Kidney epithelial cell (primary cell): ENCODE results near the gene SPAG9. TPM values are rescaled to one million over a fixed set of nuclear protein-coding genes. Genes with fewer than 3 reads are reported as not detected.

Experiments
- DNase-seq: peaks from one replicate; pipeline ENCODE4 v3.0.0-alpha.2; 2010; ENCODE audit warnings: low read depth
- H3K27me3 ChIP-seq: 2 replicates; pipeline ENCODE4 v1.6.0; 2011; ENCODE audit warnings: low read length; ENCODE audit not compliant: control insufficient read depth, insufficient read depth
- H3K36me3 ChIP-seq: 2 replicates; pipeline ENCODE4 v1.5.1; 2011; ENCODE audit warnings: low read length; ENCODE audit not compliant: control insufficient read depth, insufficient read depth
- H3K4me3 ChIP-seq: 2 replicates; pipeline ENCODE4 v1.5.1; 2011; ENCODE audit warnings: low read depth, mild to moderate bottlenecking, control low read depth, low read length
- CTCF ChIP-seq: IDR thresholded peaks from 2 replicates; pipeline ENCODE4 v1.5.1; 2011; ENCODE audit warnings: mild to moderate bottlenecking, moderate library complexity, low read length, control low read depth, inconsistent platforms; ENCODE audit not compliant: insufficient read depth, poor library complexity, severe bottlenecking
- total RNA-seq: library from RNA; depleted of rRNA; stranded (reverse); fragments of >200 nt; gene quantifications from 2 replicates; pipeline ENCODE4 v1.2.3, GENCODE V29; 2015

SPAG9 gene
- total RNA-seq, 1 donor from 2014 or later, result 85.5 TPM

DNA sequence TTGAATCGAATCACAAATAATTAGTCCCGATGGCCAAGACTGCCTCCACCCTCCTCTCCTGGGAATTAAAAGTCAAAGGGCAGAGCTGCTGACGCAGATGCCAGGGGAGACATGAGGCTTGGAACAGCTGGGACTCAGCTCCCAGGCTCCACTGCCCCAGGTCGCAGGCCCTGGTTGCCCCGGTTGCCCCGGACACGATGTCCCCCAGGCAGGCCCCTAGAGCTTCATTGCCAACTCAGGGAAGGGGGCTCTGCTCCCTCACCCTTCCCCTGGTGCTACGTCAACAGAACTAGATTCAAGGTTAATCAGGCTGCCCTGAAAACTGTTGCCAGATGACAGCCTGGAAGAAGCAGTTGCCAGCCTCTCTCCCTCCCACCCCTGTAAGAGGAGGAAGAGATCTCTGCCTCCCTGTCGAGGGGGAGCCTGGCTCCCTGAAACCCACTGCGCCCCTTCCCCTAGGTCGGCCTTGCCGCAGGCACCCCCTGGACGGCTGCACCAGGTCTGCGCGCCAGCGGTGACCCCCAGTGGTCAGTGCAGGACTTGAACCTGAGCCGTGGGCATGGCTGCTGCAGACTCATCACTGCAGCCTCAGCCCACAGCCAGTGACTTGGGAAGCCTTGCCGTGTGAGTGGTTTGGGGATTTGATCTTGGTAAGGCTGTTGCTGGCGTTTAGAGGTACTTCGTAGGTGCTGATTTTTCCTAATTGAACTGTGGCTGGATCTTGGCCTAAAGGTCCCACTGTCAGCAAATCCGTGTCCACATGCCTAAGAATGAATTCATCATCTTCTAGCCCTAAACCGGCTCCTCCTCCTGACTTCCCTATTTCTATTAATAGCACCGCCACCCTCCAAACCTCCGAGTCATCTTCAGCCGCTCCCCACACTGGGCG, 170.4 kb downstream of the SPAG9 start:
- Histone ChIP-seq H3K4me3 (no peak overlapping the region), H3K36me3 (no peaks in the 10 kb centered on the region), H3K27me3 (no peaks in the 10 kb centered on the region)
- peak; percentile 83 for TF ChIP-seq CTCF
- DNase-seq, result no peak

GRCh38 chr17:50949128-50949988, 171.3 kb downstream of the SPAG9 start:
- TF ChIP-seq CTCF, result no peak
- H3K27me3 ChIP-seq, result no peaks in the 10 kb centered on the region
- H3K4me3 ChIP-seq, result no peak overlapping the region
- H3K36me3 ChIP-seq, result no peaks in the 10 kb centered on the region
- no peak for DNase-seq

DNA sequence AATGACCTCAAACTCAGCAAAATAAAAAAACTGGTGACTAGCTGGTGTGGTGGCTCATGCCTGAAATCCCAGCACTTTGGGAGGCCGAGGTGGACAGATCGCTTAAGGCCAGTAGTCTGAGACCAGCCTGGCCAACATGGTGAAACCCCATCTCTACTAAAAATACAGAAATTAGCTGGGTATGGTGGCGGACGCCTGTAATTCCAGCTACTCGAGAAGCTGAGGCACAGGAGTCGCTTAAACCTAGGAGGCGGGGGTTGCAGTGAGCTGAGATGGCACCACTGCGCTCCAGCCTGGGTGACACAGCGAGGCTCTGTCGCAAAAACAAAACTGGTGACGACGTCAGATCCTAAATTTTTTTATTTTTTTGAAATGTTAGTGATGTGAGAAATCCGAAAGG, 172.0 kb downstream of the SPAG9 start:
- no peak overlapping the region for H3K4me3 ChIP-seq
- H3K36me3 ChIP-seq, result no peaks in the 10 kb centered on the region
- TF ChIP-seq CTCF, result no peak
- DNase-seq, result no peak
- no peaks in the 10 kb centered on the region for H3K27me3 ChIP-seq

- Histone ChIP-seq H3K36me3 (no peaks in the 10 kb centered on the region), H3K4me3 (no peak overlapping the region), H3K27me3 (no peaks in the 10 kb centered on the region)
- TF ChIP-seq CTCF, result no peak
- DNase-seq, result no peak
Observed at GRCh38 chr17:50947782-50948543, 172.7 kb downstream of the SPAG9 start.

- Histone ChIP-seq H3K4me3 (no peak overlapping the region), H3K27me3 (no peaks in the 10 kb centered on the region), H3K36me3 (no peaks in the 10 kb centered on the region)
- DNase-seq, result no peak
- no peak for TF ChIP-seq CTCF
Observed at GRCh38 chr17:50946891-50947781, 173.5 kb downstream of the SPAG9 start.
